GM19035 (cell line): ENCODE data around the gene RHEX.
"Not testable (repeated sequence)": the region's sequence is repeated elsewhere in the genome, so short reads cannot be mapped to it uniquely, and the experiment has no call there.

Experiments
- ATAC-seq: cut with Tn5 transposase; IDR thresholded peaks from one replicate; pipeline ENCODE4 v1.9.1; 2021; ENCODE audit not compliant: unreplicated experiment

RHEX gene, protein sequence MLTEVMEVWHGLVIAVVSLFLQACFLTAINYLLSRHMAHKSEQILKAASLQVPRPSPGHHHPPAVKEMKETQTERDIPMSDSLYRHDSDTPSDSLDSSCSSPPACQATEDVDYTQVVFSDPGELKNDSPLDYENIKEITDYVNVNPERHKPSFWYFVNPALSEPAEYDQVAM

DNA sequence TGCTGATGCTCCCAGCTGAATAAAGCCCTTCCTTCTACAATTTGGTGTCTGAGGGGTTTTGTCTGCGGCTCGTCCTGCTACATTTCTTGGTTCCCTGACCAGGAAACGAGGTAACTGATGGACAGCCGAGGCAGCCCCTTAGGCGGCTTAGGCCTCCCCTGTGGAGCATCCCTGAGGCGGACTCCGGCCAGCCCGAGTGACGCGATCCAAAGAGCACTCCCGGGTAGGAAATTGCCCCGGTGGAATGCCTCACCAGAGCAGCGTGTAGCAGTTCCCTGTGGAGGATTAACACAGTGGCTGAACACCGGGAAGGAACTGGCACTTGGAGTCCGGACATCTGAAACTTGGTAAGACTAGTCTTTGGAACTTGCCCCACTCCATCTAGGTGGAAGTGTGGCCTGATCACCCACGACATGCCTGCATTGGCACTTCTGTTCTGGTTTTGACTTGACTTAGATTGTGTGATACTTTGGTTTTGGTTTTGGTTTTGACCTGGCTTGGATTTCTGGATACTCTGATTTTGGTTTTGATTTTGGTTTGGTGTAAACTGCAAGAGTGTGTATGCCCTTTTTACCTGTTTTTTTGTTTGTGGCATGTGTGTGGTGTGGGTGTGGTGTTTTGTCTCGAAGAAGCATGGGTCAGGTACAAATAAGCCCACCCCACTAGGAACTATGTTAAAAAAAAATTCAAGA, at the start of gene RHEX:
TSS of gene RHEX (plus strand) at position 255 of the 692 bp plus-strand sequence. CDS start 44,656 bp downstream, outside the sequence.
- ATAC-seq: not testable (repeated sequence)

DNA sequence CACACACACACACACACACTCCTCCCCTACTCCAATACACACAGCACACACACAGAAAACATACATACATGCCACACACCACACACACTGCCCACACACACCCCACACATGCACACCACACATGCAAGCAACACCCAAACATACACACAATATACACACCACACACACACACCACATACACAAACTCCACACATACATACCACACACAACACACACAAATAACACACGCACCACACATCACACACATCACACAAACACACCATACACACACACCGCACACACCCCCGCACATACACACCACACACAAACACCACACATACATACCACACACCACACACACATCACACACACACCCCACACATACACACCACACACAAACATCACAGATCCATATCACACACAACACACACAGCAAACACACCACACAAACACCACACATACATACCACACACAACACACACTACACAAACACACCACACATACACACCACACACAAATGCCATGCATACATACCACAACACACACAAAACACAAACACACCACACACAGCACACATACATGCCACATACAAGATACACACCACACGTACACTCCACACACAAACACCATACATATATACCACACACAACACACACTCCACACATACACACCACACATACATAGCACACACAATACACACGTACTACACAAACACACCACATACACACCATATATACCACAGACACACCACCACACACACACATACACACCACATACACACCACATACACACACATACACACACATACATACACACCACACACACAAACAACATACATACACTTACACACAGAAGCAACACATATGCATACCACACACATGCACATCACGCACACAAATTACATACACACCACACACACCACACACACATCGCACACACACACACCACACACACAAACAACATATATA, 48.8 kb upstream of the RHEX start:
- ATAC-seq: no peak

DNA sequence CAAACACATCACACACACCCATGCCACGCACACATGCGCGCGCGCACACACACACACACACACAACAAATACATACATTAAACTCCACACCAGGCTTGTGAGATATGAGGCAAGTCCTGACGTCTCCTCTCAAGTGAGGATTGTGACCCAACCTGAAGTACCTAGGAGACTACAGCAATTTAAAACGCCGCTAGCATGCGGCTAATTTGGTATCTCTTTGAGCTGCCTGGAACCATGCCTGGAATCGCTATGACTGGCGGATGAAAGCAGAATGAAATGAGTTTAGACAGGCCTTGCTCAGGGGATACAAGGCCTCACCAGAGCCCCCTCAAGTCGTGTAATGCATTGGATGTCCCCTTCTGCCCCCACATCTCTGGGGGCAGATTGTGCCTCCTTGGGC, 48.1 kb upstream of the RHEX start:
- ATAC-seq: no peak

DNA sequence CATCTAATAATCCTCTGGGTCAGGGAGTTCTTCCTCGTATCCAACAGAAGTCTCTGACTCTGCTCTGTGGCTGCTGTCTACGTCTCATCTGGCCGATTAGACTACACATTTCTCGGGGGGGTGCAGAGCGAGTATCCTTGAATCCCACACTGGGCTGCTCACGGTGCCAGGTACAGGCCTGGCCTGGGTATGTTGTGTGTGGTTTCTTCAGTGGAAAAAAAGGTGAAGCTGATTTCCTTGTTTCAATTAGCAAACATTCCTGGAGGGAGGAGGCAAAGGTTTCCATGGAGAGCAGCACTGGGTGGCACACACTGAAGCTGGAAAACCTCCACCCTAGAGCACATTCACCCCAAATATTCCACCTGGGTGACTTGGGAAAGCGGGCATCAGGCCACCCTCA, 47.7 kb upstream of the RHEX start:
- ATAC-seq: no peak

DNA sequence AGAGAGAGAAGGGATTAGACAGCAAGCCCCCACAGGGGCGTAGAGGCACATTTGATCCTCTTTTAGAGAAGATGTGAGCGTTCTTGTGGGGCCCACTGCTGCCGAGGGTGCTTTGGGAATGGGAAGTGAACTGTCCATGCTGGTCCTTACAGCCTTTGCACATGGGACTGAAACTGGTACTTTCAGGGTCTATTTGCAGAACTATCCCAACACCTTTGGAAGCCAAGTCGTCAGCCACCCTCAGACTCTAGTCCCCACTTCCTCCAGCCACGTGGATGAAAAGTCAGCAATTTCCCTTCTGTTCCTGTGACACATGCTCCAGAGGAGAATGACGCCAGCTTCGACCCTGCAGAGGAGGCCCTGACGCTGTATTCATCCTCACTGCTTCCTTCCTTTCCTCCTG, 47.2 kb upstream of the RHEX start:
- ATAC-seq: no peak

DNA sequence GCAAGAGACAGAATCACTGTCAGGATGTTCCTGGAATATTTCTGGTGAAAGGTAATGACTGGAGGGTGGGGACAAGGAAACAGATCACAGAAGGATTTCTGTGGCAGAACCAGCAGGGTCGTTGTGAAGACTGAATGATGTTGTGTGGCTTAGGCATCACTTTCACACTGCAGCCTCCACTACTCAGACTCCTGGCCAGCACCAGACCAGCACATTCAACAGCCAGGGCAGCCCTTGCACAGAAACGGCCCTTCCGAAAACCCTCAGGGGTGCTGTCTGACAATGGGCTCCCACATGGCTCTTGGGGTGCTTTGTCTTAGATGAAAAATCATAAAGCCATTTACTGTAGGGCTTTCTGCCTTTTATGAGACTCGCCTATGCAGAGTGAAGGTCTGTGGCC, 46.0 kb upstream of the RHEX start:
- no peak for ATAC-seq

DNA sequence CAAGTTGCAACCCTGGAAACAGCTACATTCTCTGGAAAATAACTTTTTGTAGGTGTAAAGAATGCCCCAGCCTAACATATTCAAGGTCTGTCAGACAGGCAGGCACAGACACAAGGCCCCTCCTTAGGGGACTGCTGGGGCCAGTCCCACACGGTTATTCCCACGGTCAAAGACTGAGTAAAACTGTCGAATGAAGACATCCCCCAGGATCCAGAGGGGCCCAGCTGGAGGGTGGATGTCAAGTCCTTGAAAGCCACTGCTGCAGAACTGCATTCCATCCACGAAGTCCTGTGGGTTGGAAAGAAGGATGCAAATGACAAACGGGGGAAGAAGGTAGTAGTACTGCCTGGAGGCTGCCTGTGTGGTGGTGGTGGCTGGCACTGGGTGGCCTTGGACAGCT, 42.9 kb upstream of the RHEX start:
- ATAC-seq: no peak

DNA sequence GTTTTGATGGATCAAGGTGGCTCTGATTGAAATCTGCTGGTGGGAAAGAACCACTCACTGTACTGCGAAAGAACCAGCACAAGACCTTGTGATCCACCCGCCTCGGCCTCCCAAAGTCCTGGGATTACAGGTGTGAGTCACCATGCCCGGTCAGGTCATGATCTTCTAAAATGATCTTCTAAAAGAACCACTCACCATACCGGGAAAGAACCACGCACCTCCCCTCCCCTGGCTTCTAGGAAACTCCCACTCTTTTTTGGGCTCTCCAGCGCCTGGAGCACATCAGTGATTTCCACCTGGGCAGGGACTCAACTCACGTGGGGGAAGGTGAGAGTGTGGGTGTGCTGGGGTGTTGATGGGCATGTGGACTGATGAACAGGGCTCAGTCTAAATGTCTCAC, 41.9 kb upstream of the RHEX start:
- ATAC-seq: no peak

DNA sequence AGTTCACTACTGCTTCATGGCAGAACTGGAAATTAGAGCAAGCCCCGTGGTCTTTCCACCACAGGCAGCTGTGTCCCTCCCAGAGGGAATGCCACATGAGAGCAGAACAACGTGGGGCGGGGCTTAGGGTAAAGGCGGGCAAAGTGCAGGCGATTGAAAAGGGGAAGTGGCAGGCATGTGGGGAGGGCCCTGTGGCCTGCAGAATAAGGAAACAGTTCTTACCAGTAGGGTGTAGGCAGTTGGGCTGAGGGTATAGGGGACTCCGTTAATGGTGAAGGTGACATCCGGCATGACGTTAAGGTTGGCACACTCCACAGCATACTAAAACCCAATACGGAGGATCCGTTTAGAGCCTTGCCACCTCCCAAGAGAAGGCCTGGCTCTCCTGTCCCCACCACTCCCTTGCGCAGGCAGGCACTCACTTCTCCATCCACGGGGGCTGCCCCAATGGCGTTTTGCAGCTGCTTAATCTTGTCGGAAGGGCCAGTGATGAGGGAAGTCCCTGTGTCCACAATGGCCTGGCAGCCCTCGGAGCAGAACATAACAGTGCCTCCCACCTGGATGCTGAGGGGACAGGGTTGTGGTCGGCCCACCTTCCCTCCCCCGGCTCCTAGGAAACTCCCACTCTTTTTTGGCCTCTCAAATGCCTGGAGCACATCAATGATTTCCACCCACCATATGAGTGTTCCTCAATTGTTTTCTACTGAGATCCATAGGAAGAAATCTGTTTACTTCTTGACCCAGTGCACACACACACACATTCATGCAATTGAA, 40.7 kb upstream of the RHEX start:
- no peak for ATAC-seq

DNA sequence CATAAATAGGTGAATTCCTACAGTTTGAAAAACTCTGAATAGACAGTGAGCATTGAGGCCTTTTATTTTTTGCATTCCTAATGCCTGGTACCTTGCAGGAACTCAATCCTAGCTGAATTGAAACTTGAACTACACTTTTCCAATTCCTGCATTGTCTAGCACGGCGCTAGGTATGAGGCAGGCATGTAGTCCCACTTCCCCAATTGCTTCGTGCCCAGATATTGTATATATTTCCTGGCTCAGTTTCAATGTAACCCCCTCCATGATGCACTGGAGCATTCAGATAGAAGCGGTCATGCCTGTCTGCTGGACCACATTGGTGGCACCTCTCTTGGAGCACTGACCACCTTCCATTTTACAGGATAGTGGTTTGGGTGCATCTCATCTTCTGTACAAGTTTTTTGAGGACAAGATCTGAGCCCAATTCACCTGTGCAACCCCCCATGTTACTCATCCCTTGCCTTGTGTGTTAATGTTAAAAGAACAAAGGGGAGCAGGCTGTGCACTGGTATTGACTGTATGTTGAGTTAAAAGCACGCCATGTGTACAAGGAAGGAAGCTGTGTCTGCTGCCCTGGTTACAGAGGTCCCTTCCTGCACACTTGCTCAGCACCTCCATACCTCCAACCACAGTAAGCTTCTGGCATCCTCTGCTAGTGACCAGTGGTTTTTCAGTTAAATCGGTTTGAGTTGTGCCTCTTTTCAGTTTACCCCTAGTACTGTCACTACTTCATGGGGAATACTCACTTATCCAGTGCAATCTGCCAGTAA, 39.8 kb upstream of the RHEX start:
- no peak for ATAC-seq

DNA sequence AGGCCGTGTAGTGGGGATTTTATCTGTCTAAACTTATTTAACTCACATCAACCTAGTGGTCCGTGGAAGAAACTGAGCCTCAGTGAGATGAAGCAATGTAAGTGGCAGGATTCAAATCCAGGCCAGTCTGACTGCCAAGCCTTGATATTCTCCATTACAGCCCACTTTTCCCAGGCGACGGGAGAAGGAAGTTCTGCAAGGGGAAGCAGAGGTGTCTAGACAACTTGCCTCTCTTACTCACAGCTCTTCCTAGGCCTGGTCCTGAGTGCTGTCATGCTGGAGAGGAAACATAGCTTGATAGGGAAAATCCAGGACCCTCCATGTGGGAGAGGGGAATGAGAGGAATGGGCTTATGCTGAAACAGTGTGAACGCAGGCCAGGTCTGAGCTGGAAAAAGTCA, 38.4 kb upstream of the RHEX start:
- ATAC-seq: no peak

DNA sequence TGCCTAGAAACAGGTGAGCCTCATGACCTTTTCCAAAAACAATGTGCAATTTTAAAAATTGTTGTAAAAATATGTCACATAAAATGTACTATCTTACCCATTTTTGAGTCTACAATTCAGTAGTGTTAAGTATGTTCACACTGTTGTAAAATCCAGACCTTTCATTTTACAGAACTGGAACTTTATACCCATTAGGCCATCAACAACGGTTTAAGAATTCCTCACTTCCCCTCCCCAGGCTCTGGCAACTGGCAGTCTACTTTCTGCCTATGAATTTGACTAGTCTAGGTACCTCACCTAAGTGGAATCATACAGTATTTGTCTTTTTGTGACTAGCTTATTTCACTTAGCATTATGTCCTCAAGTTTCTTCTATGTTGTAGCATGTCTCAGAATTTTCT, 37.9 kb upstream of the RHEX start:
- ATAC-seq: no peak

DNA sequence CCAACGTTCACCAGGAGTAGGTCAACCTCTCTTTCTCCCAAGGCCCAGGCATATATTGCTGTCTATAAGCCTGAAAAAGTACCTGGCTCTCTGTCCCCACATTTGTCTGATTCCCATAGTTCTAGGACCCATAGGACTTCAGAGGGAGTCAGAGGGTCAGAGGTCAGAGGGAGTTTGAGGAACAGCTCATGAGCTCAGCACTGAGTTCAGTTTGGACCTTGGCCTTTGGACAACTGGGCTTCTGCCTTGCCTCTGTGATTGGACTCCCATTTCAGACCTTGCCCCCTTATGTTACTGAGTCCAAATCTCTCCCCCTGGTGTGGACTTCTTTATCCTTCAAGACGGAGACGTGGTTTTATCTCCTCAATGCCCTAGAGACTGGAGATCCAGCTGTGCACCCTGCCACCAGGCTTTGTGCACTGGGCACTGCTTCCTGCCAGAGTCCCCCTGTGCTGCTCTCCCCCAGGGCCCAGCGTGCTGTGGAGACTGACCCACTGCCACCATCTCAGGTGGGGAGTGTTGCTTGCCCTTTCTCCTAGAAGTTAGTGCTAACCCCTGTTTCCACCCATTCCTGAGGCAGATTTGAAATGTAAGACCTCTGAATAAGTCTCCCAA, 32.5 kb upstream of the RHEX start:
- no peak for ATAC-seq

DNA sequence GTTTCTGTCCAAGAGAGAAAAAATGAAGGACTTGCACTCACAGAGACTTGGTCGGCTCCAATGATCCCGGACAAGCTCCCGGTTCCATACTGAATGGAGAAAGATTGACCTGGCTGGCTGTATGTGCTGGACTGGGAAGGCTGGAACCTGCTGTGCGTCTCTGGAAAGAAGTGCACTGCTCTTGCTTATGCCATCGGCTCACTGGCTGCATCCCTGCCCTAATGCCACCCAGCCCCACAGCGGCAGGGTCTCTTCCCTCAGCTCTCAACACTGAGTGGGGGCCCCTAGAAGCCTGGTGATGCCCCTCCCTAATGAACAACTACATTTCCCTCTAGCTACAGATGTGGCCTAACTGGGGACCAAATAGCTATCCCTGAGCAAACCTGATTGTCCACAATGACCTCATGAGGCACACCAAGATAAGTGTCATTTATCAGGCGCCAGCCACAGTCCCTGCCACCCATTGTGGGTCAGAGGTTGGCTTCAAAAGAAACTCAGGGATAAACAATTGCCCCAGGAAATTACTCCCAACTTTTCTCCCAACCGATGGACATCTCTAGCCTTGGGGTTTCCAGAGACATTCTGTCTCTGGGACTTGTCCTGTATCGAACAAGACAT, 31.9 kb upstream of the RHEX start:
- no peak for ATAC-seq

DNA sequence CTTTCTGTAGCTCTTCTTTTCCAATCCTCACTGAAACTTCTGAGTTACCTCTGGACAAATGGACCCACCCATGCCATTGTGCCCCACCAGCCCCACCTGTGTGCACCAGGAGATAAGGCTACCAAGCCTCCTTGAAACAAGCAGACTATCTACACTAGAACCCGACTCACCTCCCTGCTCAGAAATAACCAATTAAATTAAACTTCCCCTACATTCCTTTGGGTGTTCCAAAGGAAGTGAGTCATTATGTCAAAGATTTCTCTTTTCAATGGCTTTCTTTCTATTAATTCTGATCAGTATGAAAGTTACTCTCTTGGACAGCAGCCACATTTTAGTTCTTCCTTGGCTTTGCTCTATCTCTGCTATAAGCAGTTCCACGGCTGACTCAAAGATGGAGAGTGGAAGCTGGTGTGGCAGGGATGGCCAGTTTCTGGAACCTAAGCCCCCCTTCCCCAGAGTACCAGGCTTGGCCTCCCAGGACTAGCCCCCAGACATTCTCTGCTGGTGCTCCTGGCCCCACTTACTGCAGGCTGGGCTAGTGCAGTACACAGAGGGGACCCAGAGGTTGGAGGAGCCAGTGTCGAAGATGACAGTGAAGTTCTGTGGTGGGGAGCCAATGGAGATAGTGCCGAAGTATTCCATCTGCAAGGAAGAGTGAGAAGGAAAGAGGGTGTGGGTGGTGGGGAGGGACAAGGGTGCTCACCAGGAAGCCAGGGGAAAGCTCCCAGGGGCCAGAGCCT, 31.2 kb upstream of the RHEX start:
- ATAC-seq: no peak

DNA sequence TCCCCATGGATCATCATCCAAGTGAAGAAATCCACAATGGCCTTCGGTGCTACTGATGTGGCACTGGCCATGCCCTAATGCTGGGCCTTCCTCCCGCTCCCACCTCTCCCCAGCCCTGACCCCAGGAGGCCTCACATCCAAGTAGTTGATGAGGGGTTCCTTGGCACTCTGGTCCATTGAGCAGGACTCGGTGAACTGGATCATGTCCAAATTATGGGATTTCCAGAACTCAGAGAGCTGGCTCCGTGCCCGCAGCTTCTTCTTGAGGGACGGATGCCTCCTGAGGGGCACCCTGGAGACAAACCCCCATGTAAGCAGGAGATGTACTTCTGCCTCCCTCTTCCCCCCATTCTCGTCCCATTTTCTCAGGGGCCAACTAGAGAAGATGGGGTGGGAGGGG, 30.2 kb upstream of the RHEX start:
- no peak for ATAC-seq

DNA sequence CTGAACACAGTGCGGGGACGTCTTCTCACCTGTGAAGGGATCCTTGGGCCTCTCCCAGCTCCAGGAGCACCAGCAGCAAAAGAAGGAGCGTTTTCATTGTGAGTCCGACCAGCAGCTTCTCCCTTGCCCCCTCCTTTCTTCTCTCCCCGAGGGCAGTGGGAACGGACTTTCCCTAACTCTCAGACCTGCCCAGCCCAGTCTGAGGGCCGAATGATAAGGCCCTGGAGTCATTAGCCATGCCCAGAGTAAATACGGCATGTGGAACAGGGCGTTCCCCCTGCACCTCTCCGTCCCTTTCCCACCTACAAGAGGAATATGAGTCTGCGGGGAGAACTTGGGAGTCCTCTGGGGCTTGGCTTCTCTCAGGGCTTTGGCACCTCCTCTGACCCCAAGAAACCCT, 29.3 kb upstream of the RHEX start, which contains the start of gene CTSE:
TSS of gene CTSE (minus strand) at position 201 of the 400 bp plus-strand sequence. CDS start at position 97, 104 bp downstream.
- no peak for ATAC-seq

DNA sequence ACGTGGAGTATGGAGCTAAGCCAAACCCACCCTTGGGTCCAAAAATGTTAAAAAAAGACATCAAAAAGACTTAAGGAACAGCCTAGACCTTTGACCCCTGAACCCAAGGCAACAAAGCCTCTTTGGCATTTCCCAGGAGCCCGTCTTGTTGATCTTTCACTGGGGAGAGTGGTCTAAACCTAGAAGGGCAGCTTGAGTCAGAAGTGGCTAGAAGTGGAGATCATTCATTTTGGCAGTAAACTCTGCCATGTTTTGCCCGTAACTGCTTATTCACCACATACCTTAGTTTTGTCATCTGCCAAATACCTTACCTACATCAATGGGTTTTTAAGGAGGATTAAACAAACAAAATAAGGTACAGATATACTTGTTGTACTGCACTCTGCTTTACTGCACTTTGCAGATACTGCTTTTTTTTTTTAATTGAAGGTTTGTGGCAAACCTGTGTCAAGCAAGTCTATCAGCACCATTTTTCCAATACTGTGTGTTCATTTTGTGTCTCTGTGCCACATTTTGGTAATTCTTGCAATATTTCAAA, 27.6 kb upstream of the RHEX start:
- ATAC-seq: no peak
